Breast epithelium (tissue), 4 donors: Measurements from ENCODE around the gene ADA. TPM values are rescaled to one million over a fixed set of nuclear protein-coding genes. Genes with fewer than 3 reads are reported as not detected.

Source experiments
- DNase-seq, 2 donors: peaks; one replicate each; pipeline ENCODE4 v3.0.0-alpha.2; 2019; ENCODE audit warnings: low spot score in 2 of 2
- H3K27ac ChIP-seq, 2 donors: fragments of 200-600 bp; sonication (generic) in 1 of 2; one replicate each; pipeline ENCODE4 v1.5.1; 2016 to 2019; ENCODE audit warnings: mild to moderate bottlenecking in 1 of 2
- H3K27me3 ChIP-seq, 2 donors: fragments of 200-600 bp; sonication (generic) in 1 of 2; one replicate each; pipeline versions ENCODE4 v1.5.1 to v1.6.0; 2017 to 2019; ENCODE audit warnings: control low read depth in 1 of 2, mild to moderate bottlenecking in 1 of 2
- H3K36me3 ChIP-seq: fragments of 200-600 bp; one replicate; pipeline ENCODE4 v1.5.1; 2019
- H3K4me1 ChIP-seq, 2 donors: fragments of 200-600 bp; sonication (generic); one replicate each; pipeline ENCODE4 v1.5.1; 2016 to 2019; ENCODE audit warnings: control low read depth in 1 of 2
- H3K4me3 ChIP-seq, 3 donors: fragments of 200-600 bp; sonication (generic); 1 replicate in 2 of 3; 2 replicates in 1 of 3; pipeline ENCODE4 v1.5.1; 2016 to 2019; ENCODE audit warnings: mild to moderate bottlenecking in 3 of 3, moderate library complexity in 2 of 3
- H3K9me3 ChIP-seq, 2 donors: fragments of 200-600 bp; sonication (generic) in 1 of 2; one replicate each; pipeline ENCODE4 v1.5.1; 2016 to 2019; ENCODE audit warnings: control low read depth in 1 of 2
- POLR2A ChIP-seq: fragments of 450-650 bp; IDR thresholded peaks from one replicate; pipeline ENCODE4 v1.6.1; 2016; ENCODE audit warnings: antibody characterized with exemption, mild to moderate bottlenecking, moderate library complexity
- POLR2AphosphoS5 ChIP-seq, 3 donors: sonication (generic); formaldehyde crosslinking; IDR thresholded peaks; one replicate each; pipeline ENCODE4 v1.6.1; 2017; ENCODE audit warnings: antibody characterized with exemption in 3 of 3
- intact Hi-C: fragments of 100-400 bp; cut with DNase I; formaldehyde crosslinking; loops from one replicate; pipeline ENCODE4 v1.15.1; 2023; ENCODE audit warnings: low total_unique reads
- total RNA-seq, 3 donors: library from RNA; depleted of rRNA; stranded (reverse); fragments of >200 nt; gene quantifications; one replicate each; pipeline ENCODE4 v1.1.0, GENCODE V29; 2016
- TF ChIP-seq, protein P1 (sequence below), 3 donors: fragments of 450-650 bp; IDR thresholded peaks; one replicate each; pipeline ENCODE4 v1.5.1; 2016 to 2017; ENCODE audit warnings: antibody characterized with exemption in 3 of 3, mild to moderate bottlenecking in 3 of 3, moderate library complexity in 3 of 3

Gene ADA
- total RNA-seq, 3 donors from 2014 or later, result 5.7 to 46.2 (median 11.5) TPM

DNA sequence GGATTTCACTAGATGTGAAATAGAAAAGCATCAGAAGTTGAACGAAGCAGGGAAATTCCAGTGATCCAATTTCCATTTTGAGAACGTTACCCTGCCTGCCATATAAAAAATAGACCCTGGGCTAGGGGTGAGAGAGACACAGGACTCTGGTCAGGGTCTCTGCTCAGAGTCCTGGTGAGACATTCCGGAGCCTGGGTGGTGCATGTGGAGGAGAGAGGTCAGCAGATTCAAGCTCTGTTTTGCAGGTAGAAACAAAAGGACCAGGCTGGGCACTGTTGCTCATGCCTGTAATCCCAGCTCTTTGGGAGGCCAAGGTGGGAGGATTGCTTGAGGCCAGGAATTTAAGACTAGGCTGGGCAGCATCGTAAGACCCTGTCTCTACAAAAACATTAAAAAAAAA, 51.2 kb downstream of the ADA start:
- Histone ChIP-seq H3K27me3 (no peaks in the 10 kb centered on the region), H3K27ac (peak overlapping the region; percentile 83 to 94), H3K4me1 (peaks cover 5 to 23% of the 10 kb centered on the region in 2 donors), H3K9me3 (no peaks in the 10 kb centered on the region), H3K4me3 (no peak overlapping the region), H3K36me3 (no peaks in the 10 kb centered on the region)
- TF ChIP-seq, protein P1, sequence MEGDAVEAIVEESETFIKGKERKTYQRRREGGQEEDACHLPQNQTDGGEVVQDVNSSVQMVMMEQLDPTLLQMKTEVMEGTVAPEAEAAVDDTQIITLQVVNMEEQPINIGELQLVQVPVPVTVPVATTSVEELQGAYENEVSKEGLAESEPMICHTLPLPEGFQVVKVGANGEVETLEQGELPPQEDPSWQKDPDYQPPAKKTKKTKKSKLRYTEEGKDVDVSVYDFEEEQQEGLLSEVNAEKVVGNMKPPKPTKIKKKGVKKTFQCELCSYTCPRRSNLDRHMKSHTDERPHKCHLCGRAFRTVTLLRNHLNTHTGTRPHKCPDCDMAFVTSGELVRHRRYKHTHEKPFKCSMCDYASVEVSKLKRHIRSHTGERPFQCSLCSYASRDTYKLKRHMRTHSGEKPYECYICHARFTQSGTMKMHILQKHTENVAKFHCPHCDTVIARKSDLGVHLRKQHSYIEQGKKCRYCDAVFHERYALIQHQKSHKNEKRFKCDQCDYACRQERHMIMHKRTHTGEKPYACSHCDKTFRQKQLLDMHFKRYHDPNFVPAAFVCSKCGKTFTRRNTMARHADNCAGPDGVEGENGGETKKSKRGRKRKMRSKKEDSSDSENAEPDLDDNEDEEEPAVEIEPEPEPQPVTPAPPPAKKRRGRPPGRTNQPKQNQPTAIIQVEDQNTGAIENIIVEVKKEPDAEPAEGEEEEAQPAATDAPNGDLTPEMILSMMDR (IDR thresholded peaks at IDR 0.05), result no peak
- TF ChIP-seq POLR2A, result no peak
- TF ChIP-seq POLR2AphosphoS5 (IDR thresholded peaks at IDR 0.05), result no peak
- intact Hi-C loops, result loop anchor here (10.0 kb wide), 1 partner anchor 66 kb away; no protein-coding TSS in a partner anchor
- DNase-seq, result no peak

DNA sequence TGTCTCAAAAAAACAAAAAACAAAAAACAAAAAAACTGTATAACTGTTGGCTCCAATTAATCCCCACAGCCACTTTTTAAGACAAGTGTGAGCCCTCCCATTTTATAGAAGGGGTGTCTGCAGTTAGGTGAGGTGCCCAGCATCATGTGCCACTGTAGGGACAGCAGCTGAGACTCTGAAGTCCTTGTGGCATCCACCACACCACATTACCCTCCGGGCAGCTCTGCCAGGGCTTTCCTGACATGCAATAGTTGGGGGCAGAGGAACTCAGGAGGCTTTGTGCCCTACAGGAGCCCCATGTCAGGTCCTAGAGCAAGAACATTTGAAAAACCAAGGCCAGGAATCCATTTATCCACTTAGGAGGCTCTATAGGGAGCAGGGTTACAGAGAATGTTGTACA, 51.8 kb downstream of the ADA start:
- Histone ChIP-seq H3K9me3 (no peaks in the 10 kb centered on the region), H3K27me3 (no peaks in the 10 kb centered on the region), H3K36me3 (no peaks in the 10 kb centered on the region), H3K4me3 (no peak overlapping the region), H3K27ac (peak overlapping the region; percentile 83 to 94), H3K4me1 (peaks cover 5 to 23% of the 10 kb centered on the region in 2 donors)
- TF ChIP-seq POLR2AphosphoS5 (IDR thresholded peaks at IDR 0.05), result no peak
- TF ChIP-seq, protein P1 (IDR thresholded peaks at IDR 0.05), result no peak
- TF ChIP-seq POLR2A, result no peak
- intact Hi-C loops, result loop anchor here (10.0 kb wide), 1 partner anchor 65 kb away; no protein-coding TSS in a partner anchor
- no peak for DNase-seq

DNA sequence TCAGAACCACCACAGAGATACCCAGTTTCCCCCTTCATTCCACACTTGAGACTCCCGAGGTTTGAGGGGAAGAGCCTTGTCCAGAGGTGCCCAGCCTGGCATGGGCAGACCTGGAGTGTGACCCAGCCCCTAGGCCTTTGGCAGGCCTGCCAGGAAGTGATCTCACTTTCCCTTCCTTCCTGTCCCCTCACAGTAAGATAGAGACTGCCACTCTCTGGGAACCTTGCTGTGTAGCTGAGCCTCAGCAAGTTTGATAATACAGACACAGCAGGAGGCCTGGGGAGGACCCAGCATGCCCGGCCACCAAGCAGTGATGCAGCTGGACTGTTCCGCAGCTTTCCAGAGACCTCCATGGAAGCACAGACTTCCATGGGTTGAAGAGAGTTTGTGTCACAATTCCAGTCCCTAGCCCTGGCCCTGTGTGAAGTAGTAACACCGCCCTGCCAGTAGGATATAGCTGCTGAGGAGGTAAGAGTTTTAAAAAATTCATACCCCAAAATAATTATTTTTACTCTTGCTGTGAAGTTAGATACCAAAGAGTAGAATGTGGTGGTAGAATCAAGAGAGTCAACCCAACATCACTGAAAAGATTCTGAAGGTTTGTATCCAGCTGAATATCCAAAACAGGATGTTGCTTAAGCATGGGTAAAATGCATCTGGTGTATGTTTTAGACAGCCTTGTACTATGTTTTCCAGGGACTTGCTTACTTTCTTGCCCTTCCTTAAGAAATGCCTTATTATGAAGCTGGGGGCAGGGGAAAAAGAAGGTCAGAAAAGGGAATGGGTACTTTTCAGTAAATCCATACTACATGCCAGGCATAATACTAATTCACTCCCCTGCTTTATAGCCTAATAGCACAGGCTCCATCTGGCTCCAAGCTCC, 52.8 kb downstream of the ADA start:
- Histone ChIP-seq H3K4me1 (peaks cover 5 to 23% of the 10 kb centered on the region in 2 donors), H3K4me3 (peak overlapping the region in 1 of 3 donors; percentile 21), H3K9me3 (no peaks in the 10 kb centered on the region), H3K27me3 (no peaks in the 10 kb centered on the region), H3K27ac (peak overlapping the region; percentile 83 to 94), H3K36me3 (no peaks in the 10 kb centered on the region)
- intact Hi-C loops, result no loop called here
- DNase-seq, result no peak
- TF ChIP-seq, protein P1 (IDR thresholded peaks at IDR 0.05), result peak in 1 of 3 donors; percentile 20
- TF ChIP-seq POLR2AphosphoS5 (IDR thresholded peaks at IDR 0.05), result peak in 1 of 3 donors; percentile 12
- no peak for TF ChIP-seq POLR2A

GRCh38 chr20:44597930-44598329, 53.6 kb downstream of the ADA start:
- H3K36me3 ChIP-seq, result no peaks in the 10 kb centered on the region

More at GRCh38 chr20:44597930-44598329, 53.6 kb downstream of the ADA start:
- H3K4me3 ChIP-seq, result no peak overlapping the region
- H3K27me3 ChIP-seq, result no peaks in the 10 kb centered on the region
- intact Hi-C loops, result no loop called here
- H3K9me3 ChIP-seq, result no peaks in the 10 kb centered on the region
- H3K27ac ChIP-seq, result peak overlapping the region; percentile 41 to 94
- TF ChIP-seq, protein P1 (IDR thresholded peaks at IDR 0.05), result no peak
- TF ChIP-seq POLR2A, result no peak
- TF ChIP-seq POLR2AphosphoS5 (IDR thresholded peaks at IDR 0.05), result no peak
- no peak for DNase-seq
- H3K4me1 ChIP-seq, result peaks cover 5 to 23% of the 10 kb centered on the region in 2 donors
